GM06990 (cell line): ENCODE measurements around the gene SPECC1L.

Experiments
- DNase-seq: peaks from one replicate; pipeline ENCODE4 v3.0.0-alpha.2; 2011; ENCODE audit not compliant: insufficient read length; ENCODE audit errors: extremely low read depth
- H3K27me3 ChIP-seq: replicated peaks from 2 replicates; pipeline ENCODE4 v1.6.0; 2011; ENCODE audit warnings: low read length; ENCODE audit not compliant: control insufficient read depth, insufficient read depth
- H3K36me3 ChIP-seq: 2 replicates; pipeline ENCODE4 v1.5.1; 2011; ENCODE audit warnings: low read length; ENCODE audit not compliant: control insufficient read depth, insufficient read depth
- H3K4me3 ChIP-seq: replicated peaks from 2 replicates; pipeline ENCODE4 v1.5.1; 2011; ENCODE audit warnings: low read depth, mild to moderate bottlenecking, control low read depth, low read length
- CTCF ChIP-seq: IDR thresholded peaks from 2 replicates; pipeline ENCODE4 v1.5.1; 2011; ENCODE audit warnings: low read length, control low read depth, mild to moderate bottlenecking, inconsistent platforms; ENCODE audit not compliant: insufficient read depth, poor library complexity, severe bottlenecking

The SPECC1L gene

DNA sequence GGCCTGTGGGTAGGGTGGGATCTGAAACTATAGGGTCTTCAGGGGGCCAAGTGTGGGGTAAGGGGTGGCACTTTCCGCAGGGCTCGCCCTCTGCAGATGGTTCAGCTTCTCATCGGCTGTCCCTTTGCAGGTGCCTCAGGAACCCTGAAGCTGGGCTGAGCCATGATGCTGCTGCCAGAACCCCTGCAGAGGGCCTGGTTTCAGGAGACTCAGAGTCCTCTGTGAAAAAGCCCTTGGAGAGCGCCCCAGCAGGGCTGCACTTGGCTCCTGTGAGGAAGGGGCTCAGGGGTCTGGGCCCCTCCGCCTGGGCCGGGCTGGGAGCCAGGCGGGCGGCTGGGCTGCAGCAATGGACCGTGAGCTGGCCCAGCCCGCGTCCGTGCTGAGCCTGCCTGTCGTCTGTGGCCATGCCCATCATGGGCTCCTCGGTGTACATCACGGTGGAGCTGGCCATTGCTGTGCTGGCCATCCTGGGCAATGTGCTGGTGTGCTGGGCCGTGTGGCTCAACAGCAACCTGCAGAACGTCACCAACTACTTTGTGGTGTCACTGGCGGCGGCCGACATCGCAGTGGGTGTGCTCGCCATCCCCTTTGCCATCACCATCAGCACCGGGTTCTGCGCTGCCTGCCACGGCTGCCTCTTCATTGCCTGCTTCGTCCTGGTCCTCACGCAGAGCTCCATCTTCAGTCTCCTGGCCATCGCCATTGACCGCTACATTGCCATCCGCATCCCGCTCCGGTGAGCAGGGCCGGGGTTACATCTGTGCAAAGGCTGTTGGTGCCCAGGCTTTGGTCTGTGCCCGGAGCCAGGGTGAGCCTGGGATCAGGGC lies 162.6 kb downstream of the SPECC1L start:
- Histone ChIP-seq H3K4me3 (no peak overlapping the region; the same call in 1 of the 2 replicates), H3K36me3 (peaks cover 9% of the 10 kb centered on the region), H3K27me3 (no peaks in the 10 kb centered on the region)
- TF ChIP-seq CTCF = no peak
- DNase-seq = no peak

GRCh38 chr22:24433828-24434470 lies 163.3 kb downstream of the SPECC1L start:
- peak overlapping the region; percentile 34 for H3K4me3 ChIP-seq

GRCh38 chr22:24434471-24435322 lies 164.1 kb downstream of the SPECC1L start:
- DNase-seq = peak; percentile 86
- peaks cover 9% of the 10 kb centered on the region for H3K36me3 ChIP-seq
- TF ChIP-seq CTCF = no peak
- no peaks in the 10 kb centered on the region for H3K27me3 ChIP-seq
- peak overlapping the region; percentile 34 for H3K4me3 ChIP-seq

More at GRCh38 chr22:24433828-24434470, 163.3 kb downstream of the SPECC1L start:
- Histone ChIP-seq H3K36me3 (peaks cover 9% of the 10 kb centered on the region), H3K27me3 (no peaks in the 10 kb centered on the region)
- no peak for DNase-seq
- no peak for TF ChIP-seq CTCF

DNA sequence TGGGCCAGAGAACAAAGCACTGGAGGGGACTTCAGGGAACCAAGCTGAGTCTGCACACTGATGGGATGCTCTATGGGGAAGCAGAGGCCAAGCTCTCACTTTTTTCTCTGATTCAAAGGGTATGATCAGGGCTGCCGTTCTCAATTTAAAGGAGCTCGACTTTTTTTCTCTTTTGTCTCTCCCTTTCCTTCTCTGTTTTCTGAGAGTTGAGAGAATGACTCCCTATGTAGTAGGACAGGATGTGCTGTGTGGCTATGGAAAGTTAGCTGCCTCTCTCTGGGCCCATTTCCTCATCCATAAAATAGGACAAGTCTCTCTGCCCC lies 164.7 kb downstream of the SPECC1L start:
- Histone ChIP-seq H3K4me3 (peak overlapping the region; percentile 19), H3K36me3 (peaks cover 12% of the 10 kb centered on the region), H3K27me3 (no peaks in the 10 kb centered on the region)
- no peak for DNase-seq
- no peak for TF ChIP-seq CTCF

GRCh38 chr22:24435861-24436371 lies 165.3 kb downstream of the SPECC1L start:
- DNase-seq = no peak
- TF ChIP-seq CTCF = no peak
- H3K4me3 ChIP-seq = no peak overlapping the region
- no peaks in the 10 kb centered on the region for H3K27me3 ChIP-seq
- H3K36me3 ChIP-seq = peaks cover 17% of the 10 kb centered on the region
